Measurements from ENCODE around the gene POLR1C.
"Not testable (repeated sequence)": the region's sequence is repeated elsewhere in the genome, so short reads cannot be mapped to it uniquely, and the experiment has no call there.

POLR1C gene

DNA sequence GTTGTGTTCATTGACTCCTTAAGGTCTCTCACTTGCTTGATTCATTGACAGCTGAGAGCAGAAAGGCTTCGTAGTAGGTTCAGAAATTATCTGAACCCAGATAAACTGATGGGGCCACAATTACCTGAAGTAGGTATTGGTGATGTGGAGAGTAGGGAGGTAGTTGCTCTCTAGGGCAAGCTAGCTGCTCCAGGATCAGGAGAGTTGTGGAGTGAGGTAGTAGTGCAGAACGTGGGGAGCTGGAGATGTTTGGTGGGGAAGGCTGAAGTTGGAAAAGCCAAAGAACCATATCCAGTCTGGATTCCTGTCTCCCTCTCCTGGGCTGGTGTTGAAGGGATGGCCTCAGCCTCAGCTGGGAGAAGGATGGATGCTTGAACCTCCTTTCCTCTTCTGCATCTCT lies 23.7 kb upstream of the POLR1C start:
- no peak for DNase-seq (ENCODE audit: low read depth in 2 of 2)

DNA sequence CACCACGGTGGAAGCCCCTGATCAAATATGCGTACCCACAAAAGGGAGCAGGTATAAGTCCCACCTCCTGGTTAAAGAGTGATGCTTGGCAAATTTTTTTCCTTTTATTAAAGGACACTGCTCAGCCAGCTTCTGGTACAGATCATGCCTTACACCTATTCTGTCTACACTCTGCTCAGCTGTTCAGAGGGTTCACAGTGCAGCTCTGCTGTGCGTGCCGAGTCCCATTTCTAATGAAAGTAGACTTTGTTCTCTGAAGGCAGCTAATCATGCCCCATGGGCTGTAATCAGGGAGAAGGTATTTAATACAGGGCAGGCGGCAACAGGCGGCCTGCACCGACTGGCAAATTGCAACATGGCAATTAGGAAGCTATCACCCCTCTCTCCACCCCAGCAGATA lies 23.1 kb upstream of the POLR1C start:
- DNase-seq (ENCODE audit: low read depth in 2 of 2) = no peak

DNA sequence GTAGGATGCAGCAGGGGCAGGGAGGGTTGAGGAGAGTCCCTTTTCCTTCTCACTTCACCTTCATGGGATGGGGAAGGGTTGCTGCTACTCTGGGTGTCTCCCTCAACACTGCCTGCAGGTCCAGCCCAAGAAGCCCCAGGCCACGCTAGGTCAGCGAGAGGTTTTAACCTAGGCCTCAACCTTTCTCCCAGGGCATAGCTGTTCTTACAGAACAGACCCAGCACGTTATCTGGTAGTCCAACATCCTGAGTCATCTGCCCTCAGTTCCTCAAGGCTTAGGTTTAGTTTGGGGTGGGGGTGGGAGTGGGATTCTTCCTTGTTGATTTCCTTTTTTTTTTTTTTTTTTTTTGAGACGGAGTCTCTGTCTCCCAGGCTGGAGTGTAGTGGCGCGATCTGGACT lies 22.6 kb upstream of the POLR1C start:
- DNase-seq (ENCODE audit: low read depth in 2 of 2) = no peak

DNA sequence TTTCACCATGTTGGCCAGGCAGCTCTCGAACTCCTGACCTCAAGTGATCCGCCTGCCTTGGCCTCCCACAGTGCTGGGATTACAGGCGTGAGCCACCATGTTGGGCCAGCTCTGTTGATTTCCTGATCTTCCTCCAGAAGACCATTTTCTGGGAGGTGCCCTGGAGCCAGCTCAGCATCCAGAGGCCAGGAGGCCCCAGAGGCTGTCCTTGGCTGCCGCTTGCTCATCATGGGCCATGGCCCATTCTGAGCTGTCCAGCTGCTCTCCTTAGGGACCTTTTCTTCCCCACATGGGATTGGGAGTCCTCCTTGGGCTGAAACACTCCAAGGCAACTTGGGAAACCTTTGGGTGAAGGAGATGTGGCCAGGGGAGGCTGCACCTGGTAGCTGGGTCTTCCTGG lies 22.1 kb upstream of the POLR1C start:
- DNase-seq (ENCODE audit: low read depth in 2 of 2) = no peak

DNA sequence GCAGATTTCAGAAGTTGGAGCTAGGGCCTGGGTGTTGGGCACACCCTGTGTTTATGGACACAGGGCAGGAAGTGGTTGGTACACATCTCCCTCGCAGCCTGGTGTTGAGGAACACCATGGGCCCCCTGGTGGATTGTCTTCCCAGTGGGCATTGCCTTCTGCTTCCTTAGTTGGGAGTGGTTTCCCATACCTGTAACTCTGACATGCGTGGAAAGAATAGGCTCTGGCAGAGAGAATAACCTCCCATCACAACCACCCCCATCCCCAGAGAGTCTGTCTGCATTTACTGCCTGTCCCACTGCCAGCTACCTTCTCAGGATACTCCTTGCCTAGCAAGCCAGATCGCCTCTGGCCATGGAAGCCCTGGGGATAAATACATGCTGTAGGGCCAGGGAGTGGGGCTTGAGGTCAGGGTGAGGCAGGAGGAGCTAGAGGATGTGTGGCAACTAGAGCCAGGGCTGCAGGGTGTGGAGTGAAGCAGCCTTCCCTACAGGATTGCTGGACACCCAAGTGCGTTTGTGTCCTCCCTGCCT lies 21.4 kb upstream of the POLR1C start:
- no peak for DNase-seq (ENCODE audit: low read depth in 2 of 2)

DNA sequence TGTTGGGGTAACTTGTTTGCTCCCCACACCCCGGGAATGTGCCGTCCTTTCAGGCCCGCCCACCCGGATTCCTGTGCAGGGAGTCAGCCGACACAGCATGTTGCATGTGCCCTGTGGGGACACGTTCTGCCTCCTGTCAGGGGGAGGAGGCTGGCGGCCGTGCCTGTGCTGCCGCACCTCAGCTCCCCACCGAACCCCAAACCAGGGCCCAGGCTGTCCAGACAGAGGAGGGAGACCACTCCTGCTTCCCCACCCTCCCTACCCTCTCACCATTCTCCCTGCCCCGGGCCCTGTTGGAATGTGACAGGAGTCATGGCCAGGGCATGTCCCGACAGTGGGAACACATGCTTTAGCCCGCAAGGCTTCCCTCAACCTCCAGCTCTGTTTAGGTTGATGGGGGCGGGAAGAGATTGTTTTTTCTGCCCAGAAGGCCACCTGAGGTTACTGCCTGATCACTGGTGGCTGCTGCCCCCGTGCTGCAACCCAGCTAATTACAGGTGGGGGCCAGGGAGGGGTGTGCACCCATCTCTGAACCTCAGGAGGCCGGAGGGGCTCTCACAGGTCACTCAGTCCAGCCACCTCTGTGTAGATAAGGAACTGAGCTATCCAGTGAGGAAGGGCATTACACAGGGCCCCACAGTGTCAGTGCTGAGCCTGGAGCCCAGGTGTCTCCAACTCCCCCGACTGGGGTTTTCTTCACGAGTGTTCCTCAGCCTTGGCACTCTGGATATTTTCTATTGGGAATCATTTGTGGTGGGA lies 20.3 kb upstream of the POLR1C start:
- DNase-seq (ENCODE audit: low read depth in 2 of 2) = no peak

DNA sequence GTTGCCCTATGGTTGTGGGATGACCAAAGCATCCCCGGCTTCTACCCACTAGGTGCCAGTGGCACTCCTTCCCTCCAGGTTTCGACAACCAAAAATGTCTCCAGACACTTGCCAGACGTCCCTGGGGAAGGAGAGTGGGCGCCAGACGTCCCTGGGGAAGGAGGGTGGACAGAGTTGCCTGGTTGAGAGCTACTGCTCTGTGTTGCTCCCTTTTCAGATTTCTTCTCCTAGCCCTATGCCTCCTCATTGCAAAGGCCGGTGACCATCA lies 19.8 kb upstream of the POLR1C start:
- DNase-seq (ENCODE audit: low read depth in 2 of 2) = no peak

DNA sequence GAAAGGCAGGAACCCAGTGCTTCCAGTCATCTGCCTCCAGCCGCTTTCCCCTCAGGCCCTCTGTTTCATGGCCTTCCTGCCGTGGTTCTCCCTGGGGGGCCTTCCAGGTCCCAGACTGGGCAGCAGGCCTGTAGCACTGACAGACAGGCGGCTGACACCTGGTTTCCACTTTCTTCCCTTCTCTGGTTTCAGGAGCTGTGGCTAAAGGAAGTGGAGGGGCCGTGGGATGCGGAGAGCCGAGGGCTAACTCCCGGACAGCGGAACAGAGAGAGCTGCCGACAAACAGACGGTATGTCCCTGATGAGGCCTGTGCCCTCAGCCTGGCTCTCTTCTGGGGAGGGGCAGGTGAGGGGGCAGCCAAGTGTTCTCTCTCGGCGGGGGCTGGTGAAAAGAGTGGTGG lies 19.2 kb upstream of the POLR1C start:
- DNase-seq (ENCODE audit: low read depth in 2 of 2) = no peak

DNA sequence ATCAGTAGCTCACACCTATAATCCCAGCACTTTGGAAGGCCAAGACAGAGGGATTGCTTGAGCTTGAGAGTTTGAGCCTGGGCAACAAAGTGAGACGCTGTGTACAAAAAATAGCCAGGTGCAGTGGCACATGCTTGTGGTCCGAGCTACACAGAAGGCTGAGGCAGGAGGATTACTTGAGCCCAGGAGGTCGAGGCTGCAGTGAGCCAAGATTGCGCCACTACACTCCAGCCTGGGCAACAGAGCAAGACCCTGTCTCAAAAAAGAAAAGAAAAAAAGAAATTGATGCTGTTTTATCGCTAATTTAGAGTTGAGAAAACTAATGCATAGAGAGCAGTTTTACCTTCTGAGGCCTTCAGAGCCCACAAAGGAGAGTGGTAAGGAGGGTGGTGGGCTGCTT lies 18.6 kb upstream of the POLR1C start:
- DNase-seq (ENCODE audit: low read depth in 2 of 2) = not testable (repeated sequence)

DNA sequence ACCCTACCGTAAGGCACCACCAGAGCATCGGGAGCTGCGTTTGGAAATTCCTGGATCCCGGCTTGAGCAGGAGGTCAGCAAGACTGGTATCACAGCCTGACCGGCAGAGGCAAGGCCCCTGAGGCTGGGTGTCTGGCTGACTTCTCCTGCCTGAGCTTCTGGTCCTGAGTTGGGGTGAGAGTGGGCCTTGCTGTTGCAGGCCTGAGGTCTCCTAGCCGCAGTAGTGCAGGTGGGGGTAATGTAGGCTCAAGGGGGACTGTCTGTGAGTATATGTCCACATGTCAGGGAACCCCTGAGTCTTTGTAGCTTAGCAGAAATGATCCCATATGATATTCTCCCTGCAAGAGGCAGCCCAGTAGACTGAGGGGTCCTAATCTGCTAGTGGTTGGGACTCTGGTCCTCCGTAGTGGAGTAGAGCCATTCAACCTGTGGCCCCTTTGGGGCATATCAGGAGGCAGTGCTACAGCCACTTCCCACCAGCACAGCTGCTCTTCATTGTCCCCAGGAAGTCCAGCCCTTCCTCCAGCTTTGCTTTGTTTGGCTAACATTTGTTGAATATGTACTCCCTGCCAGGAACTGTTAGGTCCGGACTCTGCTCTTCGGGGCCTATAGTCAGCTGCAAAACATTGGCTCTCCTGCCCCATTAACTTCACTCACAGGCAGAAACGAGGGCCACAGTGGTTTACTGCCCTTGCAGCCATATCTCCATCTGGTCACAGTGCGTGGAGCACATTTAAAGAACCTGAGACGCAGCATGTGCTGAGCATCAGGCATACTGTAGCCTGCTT lies 17.7 kb upstream of the POLR1C start:
- no peak for DNase-seq (ENCODE audit: low read depth in 2 of 2)

DNA sequence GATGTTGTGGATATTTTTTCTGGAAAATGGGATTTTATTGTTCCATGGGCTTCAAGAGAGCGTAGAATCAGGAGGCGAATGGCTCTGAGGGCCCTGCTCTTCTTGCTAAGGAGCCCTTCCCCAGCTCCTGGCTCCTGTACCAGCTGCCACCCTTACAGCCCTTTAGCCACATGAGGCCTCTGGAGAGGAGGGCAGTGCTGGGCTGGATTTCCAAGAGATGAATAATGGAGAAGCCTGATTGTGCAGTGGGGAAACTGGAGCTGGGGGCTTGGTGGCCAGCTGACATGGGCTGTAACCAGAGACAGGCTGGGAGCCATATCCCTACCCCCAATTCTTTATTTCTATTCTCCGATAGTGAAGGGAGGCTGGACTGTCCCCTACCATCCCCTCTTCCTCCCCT lies 16.0 kb upstream of the POLR1C start:
- no peak for DNase-seq (ENCODE audit: low read depth in 2 of 2)

DNA sequence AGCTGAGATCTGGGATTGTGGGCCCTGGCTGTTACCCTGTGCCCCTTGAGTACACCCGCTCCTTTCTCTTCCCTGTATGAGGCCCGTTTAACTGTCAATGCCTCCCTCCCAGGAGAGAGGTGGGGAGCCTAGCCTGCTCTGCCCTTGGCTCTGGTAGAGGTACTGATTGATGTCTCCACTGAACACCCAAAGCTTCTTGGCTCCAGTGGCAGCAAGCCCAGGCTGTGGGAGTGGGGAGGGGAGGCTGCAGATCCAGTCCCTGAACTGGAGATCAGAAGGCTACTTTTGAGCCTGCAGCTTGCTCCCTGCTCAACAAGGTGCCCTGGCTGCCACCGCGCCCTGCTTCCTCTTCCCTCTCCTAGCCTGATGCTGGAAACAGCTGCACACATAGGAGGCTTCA lies 14.2 kb upstream of the POLR1C start:
- DNase-seq (ENCODE audit: low read depth in 2 of 2) = no peak

DNA sequence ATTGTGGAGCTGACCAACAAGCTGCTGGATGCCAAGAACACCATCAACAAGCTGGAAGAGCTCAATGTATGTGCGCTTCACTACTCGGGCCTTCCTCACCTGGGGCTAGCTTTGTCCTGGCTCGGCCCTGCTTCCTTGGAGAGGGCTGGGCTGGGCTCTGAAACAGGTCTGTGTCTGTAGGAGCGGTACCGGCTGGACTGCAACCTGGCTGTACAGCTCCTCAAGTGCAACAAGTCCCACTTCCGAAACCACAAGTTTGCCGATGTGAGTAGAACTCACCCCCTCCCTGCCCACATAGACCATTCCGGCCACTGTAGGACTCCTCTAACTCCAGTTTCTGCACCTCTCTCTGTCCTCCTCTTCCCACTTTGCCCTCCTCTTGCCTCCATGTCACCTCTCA lies 13.4 kb upstream of the POLR1C start:
- DNase-seq (ENCODE audit: low read depth in 2 of 2) = no peak

DNA sequence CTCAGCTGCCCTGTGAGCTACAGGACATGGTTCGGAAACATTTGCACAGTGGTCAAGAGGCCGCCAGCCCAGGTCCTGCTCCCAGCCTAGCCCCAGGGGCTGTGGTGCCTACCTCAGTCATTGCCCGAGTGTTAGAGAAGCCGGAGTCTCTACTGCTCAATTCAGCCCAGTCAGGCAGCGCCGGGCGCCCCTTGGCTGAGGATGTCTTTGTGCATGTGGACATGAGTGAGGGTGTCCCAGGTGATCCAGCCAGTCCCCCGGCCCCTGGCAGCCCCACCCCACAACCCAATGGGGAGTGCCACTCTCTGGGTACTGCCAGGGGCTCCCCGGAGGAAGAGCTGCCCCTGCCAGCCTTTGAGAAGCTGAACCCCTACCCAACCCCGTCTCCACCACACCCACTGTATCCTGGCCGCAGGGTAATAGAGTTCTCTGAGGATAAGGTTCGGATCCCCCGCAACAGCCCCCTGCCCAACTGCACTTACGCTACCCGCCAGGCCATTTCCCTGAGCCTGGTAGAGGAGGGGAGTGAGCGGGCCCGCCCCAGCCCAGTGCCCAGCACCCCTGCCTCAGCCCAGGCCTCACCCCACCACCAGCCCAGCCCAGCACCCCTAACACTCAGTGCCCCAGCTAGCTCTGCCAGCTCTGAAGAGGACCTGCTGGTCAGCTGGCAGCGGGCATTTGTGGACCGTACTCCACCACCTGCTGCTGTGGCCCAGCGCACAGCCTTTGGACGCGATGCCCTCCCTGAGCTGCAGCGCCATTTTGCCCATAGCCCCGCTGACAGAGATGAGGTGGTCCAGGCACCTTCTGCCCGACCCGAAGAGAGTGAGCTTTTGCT lies 11.9 kb upstream of the POLR1C start:
- DNase-seq (ENCODE audit: low read depth in 2 of 2) = no peak

DNA sequence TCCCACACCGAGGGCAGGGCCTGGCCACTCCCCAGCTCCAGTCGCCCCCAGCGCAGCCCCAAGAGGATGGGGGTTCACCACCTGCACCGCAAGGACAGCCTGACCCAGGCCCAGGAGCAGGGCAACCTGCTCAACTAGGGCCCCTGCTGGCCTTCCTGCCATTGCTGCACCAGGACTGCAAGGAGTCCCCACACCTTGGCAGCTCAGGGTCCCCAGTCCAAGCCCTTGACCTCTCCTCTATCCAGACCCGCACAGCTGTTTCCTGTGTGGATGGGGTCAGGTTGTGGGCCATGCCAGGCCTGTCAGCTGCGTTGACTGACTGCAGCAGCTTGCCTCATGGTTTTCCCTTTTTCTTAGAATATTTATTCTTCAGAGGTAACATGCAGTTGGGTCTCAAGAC lies 11.2 kb upstream of the POLR1C start:
- no peak for DNase-seq (ENCODE audit: low read depth in 2 of 2)

DNA sequence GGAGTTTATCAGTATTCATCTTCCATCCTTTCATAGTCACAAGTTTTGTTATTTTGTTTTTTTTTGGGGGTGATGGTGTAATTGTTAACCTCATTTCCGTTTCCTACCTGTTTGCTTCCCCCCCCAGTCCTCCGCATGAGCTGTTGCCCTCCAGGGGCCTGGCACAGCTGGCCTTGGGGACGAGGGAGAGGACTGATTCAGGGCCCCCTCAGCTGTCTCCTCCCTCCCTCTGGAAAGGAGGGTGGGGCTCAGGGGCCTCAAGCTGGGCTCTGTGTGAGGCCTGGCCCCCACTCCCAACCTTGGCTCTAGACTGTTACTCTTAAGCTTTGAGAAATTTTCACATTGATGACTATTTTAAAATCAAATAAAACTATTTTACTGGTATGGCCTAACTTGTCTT lies 10.7 kb upstream of the POLR1C start:
- DNase-seq (ENCODE audit: low read depth in 2 of 2) = no peak

DNA sequence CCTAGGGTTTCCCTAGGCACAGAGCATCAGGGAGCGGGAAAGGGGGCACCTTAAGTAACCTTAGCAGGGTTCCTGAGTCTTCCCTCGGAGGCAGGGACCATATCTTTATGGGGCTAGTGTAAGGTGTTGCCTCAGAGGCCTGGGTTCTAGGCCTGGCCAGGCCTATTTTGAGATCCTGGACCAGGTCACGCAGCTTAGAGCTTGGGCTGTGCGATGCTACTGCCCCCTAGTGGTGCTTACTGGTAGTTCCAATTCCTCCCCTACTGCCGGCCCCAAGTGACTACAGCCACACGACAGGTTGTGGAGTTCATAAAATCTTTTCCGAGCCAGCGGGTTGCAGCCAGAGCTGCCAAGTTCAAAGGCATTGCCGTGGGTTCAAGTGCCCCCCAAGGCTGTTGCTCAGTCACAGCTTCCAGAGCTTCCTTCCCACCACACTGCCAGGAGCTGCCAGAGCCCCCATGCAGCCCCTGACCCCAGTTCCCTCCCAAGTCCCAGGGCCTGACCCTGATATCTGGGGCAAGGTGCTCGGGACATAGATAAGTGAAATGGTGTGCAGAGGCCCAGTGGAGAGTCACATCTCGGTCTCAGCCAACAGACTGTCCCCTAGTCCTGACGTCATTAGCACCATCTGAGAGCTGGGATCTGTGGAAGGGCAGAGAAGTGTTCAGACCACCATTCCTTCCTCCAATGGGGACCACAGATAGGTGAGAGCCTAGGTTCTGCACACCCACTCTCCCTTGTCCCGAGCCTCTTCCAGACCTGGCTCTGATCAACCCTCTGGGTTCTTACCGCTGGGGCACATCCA lies 10.0 kb upstream of the POLR1C start:
- peak; percentile 54 to 69 for DNase-seq (ENCODE audit: low read depth in 2 of 2)

DNA sequence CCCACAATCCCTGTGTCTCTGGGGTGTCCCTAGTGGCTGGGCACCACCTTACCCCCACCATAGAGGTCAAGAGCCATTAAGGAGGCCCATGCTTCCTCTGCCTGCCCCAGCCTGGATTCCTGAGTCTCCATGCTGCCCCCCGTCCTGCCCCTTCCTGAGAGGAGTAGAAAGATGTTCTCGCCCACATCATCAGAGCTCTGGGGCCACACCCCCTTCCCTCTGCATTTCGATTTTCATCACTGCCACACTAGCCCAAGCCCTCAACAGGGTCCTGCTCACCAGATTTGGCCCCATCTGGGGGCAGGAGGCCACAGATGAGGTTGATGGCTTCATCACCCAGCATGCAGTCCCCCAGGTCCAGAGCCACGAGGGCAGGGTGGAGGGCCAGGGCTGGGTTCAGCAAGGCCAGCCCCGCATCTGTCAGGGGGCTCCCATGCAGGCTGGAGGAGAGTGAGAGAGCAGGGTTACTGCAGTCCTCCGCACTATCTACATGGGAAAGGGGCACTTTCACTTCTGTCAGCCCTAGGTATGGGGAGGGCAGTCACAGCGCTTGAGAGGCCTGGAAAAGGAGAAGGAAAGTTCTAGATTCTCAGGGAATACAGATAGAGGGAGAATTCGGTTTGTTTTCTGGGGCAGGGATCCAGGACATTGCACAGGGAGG lies 8.3 kb upstream of the POLR1C start:
- DNase-seq (ENCODE audit: low read depth in 2 of 2) = no peak

DNA sequence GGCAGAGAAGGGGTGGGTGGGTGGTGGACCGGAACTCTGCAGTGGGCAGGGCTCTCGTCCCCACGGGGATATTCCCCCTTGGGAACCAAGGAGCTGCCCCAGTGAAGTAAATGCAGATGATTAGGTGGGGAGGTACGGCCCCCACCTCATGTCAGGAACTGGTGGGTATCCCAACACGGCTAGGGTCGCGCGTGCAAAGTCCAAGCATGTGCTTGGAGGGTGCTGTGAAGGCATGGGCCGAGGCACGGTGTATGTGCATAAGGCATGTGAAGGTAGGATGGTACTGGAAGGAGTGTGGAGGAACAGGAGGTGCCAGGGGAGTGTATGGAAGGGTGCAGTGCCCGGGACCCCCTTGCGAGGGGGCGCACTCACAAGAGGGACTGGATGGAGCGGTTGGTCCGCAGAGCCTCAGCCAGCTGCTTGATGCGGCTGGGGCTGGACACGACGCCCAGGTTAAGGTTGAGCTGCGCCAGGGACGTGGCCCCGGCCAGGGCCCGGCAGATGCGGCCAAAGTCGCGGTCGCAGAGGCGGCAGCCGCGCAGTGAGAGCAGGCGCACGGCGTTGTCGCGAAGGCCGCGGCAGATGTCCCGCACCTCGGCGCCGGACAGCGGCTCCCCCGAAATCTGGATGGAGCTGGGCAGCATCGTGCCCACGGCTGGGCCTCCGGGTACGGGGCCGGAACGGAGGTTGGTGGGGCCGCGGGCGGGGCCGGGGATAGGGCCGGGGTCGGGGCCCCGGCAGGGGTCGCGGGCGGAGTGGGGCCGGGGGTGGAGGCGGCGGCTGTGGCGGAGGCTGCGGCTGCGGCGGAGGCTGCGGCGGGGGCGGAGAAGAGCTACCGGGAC lies 7.5 kb upstream of the POLR1C start:
- DNase-seq (ENCODE audit: low read depth in 2 of 2) = no peak
